COLO668 (cell line): Measurements from ENCODE around the gene PTCH2.
"Not testable (repeated sequence)": the region's sequence is repeated elsewhere in the genome, so short reads cannot be mapped to it uniquely, and the experiment has no call there.

Experiments used
- DNase-seq: peaks from one replicate; lab custom pipeline; 2025; ENCODE audit not compliant: unreplicated experiment; lab: John Stamatoyannopoulos, UW

PTCH2 gene

GRCh38 chr1:44819608-44820327 lies 23.3 kb downstream of the PTCH2 start:
- DNase-seq: peak; percentile 85

- no peak for DNase-seq
Observed at GRCh38 chr1:44819196-44819607, 23.9 kb downstream of the PTCH2 start.

DNA sequence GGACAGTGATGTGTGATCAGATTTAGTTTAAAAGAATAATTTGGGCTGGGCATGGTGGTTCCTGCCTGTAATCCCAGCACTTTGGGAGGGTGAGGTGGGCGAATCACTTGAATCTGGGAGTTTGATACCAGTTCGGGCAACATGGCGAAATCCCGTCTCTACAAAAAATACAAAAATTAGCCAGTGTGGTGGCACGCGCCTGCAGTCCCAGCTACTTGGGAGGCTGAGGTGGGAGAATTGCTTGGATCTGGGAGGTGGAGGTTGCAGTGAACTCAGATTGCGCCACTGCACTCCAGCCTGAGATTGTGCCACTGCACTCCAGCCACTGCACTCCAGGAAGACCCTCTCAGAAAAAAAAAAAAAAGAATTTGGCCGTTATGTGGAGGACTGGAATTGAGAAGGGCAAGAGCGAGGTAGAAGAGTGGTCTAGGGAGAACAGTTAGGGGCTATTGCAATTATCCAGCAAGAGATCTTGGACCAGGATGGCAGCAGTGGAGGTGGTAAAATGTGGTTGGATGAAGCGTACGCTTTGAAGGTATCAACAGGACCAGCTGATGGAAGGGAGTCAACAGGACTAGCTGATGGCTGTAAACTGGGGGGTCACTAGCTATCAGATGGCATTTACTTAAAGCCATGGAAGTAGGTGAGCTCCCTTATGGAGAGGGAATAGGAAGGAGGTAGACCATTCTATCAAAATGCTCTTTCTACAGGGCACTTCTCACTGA lies 25.1 kb downstream of the PTCH2 start:
- DNase-seq: no peak

GRCh38 chr1:44817307-44817706 lies 25.7 kb downstream of the PTCH2 start:
- no peak for DNase-seq

DNA sequence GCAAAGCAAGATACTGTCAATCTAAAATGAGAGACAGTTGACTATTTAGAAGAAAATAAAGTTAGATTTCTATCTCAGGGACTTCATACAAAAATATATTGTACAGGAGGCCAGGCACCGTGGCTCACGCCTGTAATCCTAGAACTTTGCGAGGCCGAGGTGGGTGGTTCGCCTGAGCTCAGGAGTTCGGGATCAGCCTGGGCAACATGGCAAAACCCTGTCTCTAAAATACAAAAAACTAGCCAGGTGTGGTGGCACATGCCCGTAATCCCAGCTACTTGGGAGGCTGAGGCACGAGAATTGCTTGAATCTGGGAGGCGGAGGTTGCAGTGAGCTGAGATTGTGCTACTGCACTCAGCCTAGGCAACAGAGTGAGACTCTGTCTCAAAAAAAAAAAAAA lies 27.1 kb downstream of the PTCH2 start:
- not testable (repeated sequence) for DNase-seq

GRCh38 chr1:44812822-44813543 lies 30.1 kb downstream of the PTCH2 start:
- DNase-seq: peak; percentile 80

GRCh38 chr1:44811234-44811633 lies 31.8 kb downstream of the PTCH2 start:
- no peak for DNase-seq

DNA sequence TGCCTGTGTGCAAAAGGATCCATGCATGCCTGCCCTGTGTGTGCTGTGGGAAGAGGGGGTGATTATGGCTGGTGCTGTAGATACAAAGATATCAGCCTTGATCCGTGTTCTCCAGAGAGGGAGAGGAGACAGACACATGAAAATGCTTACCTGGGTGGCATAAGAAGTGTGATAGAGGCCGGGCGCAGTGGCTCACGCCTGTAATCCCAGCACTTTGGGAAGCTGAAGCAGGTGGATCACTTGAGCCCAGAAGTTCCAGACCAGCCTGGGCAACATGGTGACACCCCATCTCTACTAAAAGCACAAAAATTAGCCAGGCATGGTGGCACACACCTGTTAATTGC lies 32.3 kb downstream of the PTCH2 start:
- not testable (repeated sequence) for DNase-seq

DNA sequence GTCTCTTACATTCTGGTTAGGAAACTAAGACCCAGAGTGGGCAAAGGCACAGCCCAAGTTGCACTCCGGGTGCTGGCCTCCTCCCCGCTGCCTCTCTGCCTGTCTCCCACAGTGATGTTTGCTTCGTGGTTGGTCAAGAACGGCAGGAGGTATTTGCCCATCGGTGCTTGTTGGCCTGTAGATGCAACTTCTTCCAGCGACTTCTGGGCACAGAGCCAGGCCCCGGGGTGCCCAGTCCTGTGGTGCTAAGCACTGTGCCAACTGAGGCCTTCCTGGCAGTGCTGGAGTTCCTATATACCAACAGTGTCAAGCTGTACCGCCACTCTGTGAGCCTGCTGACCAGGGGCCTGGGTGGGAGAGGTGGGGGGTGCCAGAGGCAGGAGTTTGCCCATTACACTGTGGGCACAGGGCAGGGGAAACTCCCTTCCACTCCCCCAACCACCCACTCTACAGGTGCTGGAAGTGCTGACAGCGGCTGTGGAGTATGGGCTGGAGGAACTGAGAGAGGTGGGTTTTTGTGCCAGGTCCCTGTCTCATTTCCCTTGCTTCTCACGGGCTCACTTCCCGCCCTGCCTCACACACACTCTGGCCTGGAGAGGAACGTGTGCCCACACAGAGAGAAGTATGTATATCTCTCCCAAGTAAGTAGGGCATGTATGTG lies 32.8 kb downstream of the PTCH2 start:
- no peak for DNase-seq

DNA sequence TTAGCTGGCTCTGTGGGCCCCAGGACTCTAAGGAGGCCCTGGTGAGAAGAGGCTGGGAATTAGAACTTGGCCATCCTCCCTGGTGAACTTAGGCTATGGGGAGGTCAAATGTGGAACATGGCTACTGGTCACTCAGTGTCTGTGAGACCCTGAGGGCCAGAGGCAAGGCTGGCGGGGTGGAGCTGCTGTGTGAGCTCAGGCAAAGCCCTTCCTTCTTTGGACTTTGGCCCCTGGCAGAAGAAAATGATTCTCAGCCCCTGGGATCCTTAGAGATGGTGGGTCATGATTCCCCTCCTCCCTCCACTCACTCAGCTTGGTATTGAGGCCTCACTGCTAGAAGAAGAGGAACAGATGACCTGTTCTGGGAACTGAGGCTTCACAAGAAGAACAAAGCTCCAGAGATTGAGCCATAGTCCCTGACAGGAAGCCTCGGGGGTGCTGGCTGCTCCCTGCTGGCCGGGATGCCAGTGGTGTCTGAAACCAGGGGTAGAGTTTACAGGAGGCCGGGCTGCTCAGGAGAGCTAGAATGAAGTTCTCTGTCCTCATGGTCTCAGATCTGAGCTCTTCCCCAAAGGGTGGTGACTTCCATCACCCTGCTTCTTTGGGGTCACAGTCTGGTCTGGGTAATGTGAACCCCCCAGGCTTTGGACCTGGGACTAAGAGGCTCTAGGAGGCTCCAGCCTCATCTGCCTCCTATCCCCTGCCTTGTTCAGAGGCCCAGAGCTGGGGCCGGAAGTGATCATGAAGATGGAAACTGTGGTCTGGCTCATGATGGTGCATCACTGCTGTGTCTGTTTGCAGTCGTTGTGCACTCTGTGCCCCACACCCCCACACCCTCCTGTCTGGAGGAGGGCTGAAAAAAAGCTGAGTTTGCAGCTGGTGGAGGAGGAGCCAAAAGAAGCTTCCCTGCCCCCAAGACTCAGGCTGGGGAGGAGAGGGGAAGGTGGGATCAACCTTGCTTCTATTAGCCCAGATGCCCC lies 33.8 kb downstream of the PTCH2 start:
- no peak for DNase-seq

GRCh38 chr1:44808063-44808937 lies 34.8 kb downstream of the PTCH2 start, which contains the start of gene BTBD19:
TSS of gene BTBD19 (plus strand) at chr1:44808523. CDS start at chr1:44808821, 298 bp downstream.
- DNase-seq: no peak

DNA sequence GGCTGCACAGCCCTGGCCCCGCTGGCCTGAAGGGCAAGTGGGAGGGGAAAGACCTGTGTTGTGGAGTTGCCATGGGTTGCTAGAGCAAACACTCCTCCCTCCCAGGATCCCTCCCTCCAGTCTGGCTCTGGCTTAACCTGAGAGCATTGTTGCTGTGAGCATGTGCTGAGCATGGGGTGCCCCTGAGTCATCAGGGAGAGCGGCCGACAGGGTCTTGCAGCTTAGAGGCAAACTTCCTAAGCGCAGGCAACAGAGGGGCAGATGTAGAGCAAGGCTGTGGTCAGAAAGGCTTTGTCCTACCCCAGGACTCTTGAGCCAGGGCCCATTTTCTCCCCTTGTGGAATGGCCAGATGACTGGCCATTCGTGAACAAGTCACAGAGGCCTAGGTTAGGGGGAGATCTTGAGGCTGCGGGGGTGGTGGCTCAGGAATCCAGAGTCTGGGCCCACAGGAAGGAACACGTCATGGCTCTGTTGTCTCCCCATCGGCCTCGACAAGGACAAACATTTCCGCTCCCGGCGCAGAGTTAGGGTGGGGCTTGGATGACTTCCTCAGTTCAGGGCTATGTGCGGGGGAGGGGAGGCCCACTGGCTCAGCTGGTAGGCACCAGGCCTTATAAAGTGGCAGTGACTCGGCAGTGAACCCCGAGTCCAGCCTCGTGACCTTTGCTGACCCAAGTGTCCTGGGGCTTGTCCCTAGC lies 35.5 kb downstream of the PTCH2 start:
- peak; percentile 97 for DNase-seq

DNA sequence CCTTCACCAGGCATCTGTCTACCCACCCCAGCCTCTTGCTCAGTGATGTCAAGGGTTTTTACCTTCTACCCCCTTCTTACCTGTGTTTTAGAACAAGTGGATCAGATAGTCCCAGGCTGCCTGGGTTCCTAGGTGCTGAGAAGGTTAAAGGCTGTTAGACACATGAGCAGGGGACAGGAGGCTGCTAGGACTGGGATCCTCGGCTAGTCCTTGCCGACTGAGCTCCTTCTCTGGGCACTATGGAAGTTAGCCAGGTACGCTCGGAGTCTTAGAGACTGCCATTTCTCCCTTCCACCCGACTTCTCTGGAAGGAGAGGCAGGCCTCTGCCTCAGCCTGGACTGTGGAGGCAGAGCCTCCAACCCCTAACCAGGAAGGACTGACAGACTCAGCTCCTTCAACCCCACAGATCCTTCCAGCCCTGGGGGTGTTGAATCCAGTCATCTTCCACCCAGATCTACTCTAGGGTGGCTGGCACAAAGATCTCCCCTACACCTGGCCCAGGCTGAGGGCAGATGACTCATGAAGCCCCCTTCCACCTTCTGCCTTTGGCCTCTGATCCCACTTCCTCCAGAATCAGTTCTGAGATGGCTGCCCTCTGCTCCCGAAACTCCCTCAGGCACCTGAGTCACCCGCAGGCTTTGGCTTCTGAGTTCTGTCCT lies 36.2 kb downstream of the PTCH2 start, which contains the start of gene DYNLT4:
TSS of gene DYNLT4 (minus strand) at position 648 of the 660 bp plus-strand sequence. CDS start 683 bp downstream, outside the sequence.
- DNase-seq: no peak

DNA sequence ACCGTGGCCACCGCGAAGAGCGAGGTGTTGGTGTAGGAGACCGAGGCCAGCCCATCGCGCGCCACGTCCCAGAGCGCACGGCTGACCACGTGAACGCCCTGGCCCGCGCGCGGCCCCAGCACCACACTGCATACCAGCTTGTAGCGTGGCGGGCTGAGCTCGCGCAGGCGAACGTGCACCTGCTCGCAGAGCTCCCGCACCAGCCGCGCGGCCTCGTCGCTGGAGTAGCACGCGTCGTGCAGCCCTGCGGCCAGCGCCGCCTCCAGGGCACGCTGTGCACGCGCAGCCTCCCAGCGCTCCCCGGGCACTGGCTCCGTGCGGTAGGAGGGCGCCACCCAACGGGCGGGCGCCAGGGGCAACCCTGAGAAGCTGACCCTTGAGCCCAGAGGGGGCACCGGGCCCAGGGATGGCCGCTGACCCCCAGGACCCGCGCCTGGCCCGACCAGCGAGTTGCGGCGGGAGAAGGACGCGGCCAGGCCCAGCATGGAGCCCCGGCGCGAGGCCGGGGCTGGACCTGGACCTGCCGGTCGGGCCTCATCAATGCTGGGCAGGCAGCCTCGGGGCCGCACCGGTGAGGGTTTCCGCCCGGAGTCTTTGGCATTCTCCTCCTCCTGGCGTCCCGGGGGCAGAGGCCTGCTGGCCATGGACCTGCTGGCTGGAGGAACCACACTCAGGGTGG lies 36.9 kb downstream of the PTCH2 start:
- no peak for DNase-seq

GRCh38 chr1:44805311-44806024 lies 37.6 kb downstream of the PTCH2 start:
- no peak for DNase-seq

DNA sequence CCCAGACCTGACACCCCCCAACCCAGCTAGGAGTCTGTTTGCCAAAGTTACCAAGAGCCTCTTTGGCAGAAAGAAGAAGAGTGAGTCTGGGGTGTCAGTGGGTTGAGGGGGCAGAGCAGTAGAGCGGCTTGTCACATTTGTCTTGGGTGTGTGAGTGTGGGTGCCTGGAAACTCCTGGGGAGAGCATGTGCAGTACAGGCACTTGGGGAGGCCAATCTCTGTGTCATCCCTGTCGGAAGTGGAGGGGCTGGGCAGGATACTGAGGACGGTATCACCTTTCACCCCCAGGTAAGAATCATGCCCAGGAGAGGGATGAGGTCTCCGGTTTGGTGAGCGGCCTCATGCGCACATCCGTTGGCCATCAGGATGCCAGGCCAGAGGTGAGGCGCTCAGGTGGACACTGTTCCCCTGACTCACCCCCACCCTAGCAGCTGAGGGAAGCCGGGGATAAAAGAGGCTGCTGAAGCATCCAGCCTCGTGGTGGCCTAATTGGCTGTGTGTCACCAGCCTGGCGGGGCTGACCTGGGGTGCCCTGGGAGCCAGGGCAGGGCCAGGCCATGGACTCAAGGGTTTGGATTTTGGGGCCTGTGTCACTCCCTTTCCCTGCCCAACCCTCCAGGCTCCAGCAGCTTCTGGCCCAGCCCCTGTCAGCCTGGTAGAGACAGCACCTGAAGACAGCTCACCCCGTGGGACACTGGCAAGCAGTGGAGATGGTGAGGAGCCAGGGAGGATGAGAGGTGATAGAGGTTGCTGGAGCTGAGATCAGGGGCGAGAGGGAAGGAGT lies 39.5 kb downstream of the PTCH2 start:
- DNase-seq: no peak
